ENCODE measurements around the gene TMEM238.

Gene TMEM238

DNA sequence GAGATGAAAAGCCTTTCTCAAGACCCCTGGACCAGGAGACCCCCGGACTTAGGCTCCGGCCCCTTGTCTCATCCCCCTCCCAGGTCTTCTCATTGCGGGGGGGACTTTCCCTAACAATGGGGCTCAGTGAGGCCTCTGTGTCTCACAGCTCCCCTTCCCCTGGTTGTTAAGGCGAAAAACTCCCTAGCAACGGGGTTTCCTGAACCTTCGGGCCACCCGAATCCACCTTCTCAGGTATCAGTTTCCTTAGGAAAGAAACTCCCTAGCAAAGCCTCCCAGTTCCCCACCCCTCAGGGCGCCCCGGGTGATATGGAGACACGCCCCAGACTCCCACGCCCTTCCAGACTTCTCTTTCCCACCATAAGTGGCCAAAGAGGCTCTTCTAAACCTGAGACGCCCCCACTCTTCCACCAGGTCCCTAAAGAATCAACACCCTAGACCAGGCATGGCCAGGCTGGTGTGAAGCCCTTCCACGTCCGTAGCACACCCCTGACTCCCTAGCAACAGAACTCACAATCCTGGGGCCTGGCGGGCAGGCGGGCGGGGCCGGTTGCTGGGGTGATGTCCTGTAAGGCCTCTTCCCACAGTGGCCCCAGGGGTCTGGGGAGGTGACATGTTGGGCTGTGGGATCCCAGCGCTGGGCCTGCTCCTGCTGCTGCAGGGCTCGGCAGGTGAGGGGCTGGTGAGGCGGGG is 7.7 kb downstream of the TMEM238 start, which contains the start of gene TMEM190:
TSS of gene TMEM190 (plus strand) at position 586 of the 693 bp plus-strand sequence. CDS start at position 614, 28 bp downstream.
- no peak for DNase-seq

DNA sequence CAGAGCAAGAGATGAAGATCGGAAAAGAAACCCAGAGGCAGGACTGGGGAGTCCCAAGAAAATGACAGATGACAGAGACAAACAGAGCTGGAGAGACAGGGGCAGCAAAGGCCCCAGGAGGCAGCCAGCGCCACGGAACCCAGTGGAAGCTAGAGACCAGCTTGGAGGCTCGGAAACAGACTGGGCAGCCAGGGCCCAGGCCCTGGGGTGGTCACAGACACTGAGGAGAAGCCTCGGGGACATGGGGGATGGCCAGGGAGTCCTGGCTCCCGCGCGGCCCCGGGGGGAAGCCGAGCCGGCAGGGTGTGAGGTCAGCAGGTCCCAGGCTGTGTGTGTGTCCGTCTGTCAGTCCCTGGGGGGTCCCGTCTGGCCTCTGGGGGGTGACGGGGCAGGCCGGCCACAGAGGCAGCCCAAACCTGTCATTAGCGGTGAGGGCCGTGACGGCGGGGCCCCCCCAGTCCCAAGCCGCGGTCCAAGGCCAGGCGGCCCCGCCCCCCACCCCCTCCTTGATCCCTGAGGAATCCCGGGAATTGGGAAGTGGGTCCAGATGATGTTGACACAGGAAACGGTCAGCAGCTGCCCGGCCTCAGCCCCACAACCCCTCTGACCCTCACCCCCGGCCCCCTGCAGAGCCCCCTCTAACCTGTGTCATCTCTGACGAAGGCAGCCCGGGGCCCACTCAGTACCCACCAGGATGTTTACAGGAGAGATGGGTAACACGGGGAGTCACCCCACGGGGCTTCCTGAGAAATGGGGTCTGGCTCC is 9.9 kb downstream of the TMEM238 start:
- no peak for DNase-seq

DNA sequence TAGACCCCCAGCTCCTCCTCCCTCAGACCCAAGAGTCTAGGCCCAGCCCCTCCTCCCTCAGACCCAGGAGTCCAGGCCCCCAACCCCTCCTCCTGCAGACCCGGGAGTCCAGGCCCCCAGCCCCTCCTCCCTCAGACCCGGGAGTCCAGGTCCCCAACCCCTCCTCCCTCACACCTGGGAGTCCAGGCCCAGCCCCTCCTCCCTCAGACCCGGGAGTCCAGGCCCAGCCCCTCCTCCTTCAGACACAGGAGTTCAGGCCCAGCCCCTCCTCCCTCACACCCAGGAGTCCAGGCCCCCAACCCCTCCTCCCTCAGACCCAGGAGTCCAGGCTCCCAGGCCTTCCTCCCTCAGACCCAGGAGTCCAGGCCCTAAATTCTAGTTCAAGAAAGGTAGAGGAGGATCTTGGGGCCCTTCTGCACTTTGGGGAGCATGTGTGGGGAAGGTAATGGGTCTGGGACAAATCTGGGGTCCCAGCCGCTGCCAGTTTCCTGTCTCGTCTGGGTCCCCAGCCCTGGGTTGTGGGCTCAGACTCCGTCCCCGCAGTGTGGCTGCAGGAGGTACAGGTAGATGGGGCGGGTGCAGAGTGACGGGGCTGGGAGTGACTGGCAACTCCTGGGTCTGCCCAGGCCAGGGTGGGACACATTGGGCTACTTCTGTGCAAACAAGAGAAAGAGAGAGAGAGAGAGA is 10.6 kb downstream of the TMEM238 start:
- DNase-seq, result no peak

DNA sequence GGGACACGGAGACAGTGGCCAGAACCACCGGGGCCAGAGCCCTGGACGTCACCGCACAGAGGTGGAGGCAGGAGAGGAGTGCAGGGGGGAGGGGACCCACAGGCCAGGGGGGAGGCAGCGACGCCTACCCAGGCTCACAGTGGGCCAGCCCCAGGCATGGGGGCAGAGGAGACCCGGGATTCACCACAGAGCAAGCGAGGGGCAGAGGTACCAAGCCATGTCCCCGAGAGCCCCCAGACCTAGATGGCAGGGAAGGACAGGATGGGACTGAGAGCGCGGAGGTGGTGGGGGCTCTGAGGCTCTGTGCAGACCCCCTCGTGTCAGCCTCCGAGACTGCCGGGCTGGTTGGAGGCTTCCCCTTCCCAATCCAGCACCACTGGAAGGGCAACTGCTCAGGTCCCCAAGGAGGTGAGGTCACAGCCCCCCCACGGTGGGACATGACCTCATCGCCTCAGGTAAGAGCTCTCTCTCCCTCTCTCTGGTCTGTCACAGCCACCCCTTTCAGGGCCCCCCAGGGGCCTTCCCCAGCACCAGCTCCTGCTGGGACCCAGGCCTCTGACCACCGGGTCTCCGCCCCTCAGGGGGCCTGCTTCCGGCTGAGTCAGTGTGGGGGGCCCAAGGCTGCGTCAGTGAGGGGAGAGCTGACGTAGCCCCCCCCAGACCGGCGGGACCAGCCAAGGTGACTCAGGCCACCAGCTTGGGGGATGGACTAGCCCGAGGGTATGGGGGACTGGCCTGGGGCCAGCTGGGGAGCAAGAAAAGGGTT is 11.6 kb downstream of the TMEM238 start:
- no peak for DNase-seq

DNA sequence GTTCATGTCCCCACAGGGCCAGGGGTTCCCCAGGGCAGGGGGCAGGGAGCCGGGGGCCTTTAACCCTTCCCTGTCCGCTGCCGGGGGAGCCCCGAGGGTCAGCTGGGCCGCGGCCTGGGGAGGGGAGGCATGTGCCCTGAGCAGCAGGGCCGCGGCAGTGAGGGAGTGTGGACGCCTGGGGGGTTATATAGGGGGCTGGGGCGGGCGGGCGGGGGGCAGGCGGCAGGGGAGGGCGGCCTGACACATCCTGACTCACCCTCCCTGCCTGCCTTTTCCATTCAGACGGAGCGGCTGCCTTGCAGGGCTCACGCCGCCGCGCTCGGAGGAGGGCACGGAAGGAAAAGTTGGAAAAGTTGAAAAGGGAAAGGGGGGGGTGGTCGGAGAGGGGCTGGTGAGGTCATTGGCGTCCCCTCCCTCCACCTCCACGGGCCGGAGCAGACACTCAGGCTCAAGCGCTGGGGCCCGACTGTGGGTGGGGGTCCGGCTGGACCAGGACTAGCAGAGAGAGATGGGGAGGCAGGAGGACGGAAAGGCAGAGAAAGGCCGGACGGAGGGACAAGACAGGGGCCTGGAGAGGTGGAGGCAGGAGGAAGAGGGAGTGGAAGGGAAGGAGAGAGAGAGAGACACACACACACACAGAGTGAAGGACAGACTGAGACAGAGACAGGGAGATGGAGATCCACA is 13.6 kb downstream of the TMEM238 start, which contains the start of gene IL11:
TSS of gene IL11 (minus strand) at position 159 of the 684 bp plus-strand sequence. CDS start at position 6, 153 bp downstream.
- DNase-seq, result peak; percentile 68

DNA sequence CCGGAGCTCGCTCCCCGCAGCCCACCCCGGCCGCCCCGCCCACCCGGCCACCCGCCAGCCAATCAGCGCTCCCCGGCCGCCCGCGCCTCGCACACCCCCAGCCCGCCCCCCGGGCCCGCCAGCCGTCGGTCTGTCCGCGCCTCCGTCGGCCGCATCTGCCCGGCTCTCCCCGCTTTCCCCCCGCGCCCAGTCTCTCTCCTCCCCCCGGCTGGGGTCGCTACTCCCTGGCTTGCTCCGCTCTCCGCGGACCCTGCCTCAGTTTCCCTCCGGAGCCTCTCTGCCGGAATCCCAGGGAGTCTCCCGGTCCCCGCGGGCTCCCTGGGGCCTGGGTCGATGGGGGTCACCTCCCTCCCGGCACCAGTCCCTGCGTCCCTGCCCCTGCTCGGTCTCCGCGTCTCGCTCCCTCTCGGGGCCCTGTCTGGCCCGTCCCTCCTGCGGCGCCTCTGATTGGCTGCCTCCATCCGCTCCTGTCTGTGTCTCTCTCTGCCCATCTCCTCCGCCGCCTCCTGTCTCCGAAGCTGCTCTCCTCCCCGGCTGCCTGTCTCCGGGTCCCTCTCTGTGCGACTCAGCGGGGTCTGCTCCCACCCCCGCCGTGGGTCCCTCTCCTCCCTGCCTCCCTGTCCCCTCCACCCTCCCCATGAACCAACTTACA is 14.3 kb downstream of the TMEM238 start:
- DNase-seq, result peak; percentile 41

DNA sequence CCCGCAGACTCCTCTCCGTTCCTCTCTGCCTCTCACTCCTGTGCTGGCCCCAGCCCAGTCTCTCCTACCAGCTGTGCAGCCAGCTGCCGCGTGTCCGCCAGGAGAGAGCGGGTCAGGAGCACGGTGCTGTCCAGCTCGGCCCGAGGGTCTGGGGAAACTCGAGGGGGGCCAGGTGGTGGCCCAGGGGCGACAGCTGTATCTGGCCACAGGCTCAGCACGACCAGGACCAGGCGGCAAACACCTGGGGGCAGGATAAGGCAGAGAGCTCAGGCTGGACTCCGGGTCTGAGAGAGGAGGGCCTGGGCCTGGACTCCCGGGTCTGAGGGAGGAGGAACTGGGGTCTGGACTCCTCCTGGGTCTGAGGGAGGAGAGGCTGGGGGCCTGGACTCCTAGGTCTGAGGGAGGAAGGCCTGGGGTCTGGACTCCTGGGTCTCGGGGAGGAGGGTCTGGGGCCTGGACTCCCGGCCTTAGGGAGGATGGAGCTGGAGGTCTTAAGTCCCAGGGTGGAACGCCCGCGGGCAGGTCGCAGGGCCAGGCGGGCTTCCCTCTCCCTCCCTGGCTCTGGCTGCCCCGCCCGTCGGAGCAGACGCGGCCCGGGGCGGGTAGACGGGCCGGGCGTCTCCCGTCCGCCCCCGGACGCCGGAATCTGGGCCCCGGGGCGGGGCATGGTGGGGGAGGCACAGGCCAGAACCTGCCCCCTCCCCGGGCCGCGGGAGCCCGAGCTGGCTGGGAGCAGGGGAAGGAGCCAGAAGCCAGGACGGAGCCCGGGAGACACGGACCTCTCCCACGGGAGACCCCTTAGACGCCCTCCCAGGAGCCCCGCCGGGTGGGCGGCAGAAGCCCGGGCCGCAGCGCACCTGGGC is 15.2 kb downstream of the TMEM238 start:
- peak; percentile 29 for DNase-seq

DNA sequence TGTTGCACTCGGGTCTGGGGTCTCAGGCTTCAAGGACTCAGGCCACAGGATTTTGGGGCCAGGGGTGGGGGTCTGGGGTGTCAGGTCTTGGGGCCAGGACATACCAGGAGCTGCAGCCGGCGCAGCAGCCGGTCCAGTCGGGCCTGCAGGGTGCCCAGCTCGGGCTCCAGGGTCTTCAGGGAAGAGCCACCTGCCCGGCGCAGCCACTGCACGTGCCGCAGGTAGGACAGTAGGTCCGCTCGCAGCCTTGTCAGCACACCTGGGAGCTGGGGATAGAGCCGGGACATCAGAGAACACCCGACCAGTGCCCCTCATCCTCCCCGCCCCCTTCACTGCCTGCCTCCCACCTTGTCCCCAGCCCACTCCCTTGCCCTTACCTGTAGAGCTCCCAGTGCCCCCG is 16.0 kb downstream of the TMEM238 start:
- no peak for DNase-seq

DNA sequence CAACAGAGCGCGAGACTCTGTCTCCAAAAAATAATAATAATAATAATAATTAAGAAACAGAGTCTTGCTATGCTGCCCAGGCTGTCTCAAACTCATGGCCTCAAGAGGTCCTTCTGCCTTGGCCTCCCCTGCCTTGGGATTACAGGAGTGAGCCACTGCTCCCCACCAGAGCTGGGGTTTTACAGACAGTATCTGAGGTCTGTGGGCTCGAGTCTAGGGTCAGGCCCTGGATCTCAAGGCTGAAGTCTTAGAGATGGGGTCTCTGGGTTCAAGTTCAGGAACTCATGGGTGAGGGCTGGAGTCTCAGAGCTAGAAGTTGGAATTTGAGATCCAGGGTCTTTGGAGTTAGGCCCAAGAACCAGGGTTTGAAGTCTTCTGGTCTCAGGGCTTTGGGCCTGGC is 17.3 kb downstream of the TMEM238 start:
- no peak for DNase-seq

DNA sequence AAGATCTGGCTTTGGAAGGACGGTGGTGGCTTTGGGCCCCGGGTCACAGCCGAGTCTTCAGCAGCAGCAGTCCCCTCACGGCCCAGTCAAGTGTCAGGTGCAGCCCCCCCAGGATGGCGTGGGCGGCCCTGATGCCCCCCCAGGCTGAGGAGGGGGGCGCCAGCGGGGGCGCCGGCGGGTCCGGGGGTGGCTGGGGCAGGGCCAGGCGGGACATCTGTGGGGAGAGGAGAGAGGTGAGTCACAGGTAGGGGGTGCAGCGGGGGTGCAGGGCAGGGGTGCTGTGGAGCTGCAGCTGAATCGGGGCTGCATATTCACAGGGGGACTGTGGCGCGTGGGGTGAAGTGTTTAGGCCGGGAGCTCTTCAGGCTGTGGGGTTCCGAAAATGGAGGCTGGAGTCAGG is 18.1 kb downstream of the TMEM238 start:
- no peak for DNase-seq

DNA sequence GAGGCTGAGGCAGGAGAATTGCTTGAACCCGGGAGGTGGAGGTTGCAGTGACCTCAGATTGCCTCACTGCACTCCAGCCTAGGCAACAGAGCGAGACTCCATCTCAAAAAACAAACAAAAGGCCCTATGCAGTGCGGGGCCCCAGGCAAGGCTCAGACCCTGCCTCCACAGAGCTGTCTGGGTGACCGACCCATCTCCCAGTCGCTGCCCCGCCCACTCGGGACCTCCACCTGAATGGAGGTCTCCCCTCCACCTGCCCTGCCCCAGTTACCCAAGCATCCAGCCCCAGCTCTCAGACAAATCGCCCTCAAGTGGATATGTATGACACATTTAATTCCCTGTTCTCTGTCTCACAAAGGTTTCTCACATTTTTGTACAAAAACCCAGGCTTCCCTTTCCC is 18.8 kb downstream of the TMEM238 start:
- DNase-seq, result no peak

DNA sequence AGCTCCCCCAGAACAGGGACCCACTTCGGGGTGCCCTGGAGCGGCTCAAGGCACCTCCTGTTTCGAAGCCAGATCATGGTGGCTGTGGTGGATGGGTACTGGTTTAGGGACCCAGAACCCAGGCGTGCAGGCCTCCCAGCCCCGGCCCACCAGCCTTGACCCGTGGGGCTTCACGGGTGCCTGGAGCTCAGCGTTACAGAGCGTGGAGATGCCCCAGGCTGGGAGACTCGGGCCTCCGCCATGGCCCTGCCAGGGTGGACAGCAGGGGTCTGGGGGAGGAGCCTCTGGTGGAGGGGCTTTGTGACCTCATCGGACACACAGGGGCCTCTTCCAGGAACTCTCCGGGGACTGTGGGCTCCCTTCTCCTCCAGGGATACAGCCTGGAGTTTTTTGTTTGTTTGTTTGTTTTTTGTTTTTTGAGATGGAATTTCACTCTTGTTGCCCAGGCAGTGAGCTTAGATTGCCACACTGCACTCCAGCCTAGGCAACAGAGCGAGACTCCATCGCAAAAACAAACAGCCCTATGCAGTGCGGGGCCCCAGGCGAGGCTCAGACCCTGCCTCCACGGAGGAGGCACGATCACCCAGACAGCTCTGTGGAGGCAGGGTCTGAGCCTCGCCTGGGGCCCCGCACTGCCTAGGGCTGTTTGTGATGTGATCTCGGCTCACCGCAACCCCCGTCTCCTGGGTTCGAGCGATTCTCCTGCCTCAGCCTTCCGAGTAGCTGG is 20.9 kb downstream of the TMEM238 start, which contains the start of gene GARIN5B:
TSS of gene GARIN5B (minus strand) at position 271 of the 727 bp plus-strand sequence. CDS start at position 77, 194 bp downstream.
- DNase-seq, result no peak

DNA sequence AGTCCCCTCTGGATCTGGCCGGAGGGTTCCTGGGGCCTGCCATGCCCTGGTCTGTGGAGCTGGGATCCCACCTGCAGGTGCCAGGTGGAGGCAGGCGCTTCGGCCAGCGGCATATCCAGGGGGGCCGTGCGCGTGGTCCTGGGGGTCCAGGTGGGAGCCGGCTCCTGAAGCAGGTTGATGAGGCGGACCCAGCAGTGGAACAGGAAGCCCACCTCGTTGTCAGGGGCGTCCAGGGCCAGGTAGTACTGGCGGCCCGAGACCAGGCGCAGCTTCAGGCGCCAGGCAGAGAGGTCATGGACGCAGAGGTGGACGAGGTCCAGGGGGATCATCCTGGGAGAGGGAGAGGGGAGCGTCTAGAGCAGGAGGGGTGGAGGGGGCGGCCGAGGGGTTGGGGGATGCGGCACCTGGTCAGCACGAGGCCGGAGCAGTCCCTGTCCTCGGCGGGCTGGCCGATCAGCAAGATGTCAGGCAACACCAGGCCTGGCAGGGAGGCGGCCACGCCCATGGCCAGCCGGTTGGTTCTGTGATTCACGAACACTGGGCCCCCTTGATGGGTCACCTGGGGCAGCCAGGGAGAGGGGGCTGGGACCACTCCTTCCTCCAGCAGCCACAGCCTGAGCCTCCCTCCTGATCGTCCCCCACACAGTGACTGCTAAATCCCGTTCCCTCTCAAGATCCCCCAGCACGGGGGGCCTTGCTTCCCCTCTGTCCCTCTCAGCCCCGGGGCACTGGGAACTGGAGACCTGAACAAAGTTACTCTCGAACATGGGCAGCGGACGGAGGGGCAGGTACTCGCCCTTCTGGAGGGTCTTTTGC is 21.7 kb downstream of the TMEM238 start:
- DNase-seq, result no peak

DNA sequence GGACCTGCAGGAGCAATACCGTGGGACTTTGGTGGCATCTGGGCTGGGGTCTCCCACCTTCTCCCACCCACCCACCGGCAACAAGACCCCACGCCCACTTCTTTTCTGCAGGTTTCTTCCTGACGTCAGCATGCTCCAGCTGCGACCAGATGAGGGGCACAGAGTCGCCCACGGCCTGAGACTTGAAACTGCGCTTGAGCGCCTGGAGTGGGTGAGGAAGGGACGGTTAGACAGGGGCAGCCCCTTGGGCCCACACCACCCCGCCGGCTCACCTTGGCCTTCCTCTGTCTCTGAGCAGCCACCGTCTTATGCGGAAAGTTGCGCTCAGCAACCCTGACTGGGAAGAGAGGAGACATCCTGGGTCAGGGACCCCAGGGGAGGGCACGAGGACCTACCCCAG is 23.2 kb downstream of the TMEM238 start:
- no peak for DNase-seq

DNA sequence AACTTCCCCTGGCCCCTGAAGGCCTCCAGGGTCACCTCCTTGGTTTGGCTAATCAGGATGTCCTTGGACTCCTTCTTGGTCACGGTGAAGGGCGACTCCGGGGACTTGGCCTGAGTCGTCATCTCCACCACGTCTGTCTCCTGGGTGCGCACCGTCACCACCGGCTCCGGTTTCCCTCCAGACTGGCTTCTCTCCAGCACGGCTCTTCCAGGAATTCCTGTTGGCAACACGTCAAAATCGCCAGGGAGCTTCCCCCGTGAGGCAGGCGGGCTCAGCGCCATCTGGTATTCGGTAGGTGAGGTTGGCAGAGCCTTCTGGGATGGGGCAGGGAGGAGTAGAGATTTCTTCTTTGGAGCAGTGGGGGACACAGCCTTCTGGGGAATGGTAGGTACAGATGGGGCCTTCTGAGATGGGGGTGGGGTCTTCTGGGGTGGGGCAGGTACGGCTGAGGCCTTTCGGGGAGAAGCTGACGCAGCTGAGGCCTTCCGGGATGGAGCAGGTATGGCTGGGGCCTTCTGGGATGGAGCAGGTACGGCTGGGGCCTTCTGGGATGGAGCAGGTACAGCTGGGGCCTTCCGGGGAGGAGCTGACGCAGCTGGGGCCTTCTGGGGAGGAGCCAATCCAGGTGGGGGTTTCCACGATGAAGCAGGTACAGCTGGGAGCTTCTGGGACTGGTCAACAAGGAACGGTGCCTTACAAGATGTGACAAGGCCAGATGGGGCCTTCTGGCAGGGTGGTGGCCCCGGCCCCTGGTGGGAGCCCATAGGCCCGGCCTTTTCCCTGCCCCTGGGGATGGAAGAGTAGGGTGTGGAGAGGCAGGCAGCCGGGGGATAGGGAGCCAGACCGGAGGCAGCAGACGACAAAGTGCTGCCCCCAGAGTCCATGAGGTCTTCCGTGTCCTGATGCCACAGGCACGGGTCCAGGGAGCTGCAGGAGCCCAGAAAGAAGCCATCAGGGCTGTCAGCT is 24.9 kb downstream of the TMEM238 start:
- DNase-seq, result no peak

DNA sequence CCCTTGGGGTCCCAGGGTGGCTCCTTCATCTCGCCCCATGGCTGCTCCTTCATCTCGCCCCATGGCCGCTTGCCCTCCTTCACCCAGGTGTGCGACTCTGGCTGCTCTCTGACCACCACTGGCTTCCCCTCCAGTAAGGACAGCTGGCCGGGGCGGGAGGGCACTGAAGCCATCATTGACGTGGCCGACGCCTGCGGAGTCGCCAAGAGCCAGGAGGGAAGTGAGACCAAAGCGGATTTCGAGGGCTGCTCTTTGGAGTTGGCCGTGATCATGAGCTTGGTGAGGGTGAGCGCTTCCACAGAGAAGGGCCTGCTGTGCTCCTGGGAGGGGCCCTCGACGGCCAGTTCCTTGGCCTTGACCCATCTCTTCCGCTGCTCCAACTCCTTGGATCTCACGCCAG is 25.6 kb downstream of the TMEM238 start:
- DNase-seq, result no peak

DNA sequence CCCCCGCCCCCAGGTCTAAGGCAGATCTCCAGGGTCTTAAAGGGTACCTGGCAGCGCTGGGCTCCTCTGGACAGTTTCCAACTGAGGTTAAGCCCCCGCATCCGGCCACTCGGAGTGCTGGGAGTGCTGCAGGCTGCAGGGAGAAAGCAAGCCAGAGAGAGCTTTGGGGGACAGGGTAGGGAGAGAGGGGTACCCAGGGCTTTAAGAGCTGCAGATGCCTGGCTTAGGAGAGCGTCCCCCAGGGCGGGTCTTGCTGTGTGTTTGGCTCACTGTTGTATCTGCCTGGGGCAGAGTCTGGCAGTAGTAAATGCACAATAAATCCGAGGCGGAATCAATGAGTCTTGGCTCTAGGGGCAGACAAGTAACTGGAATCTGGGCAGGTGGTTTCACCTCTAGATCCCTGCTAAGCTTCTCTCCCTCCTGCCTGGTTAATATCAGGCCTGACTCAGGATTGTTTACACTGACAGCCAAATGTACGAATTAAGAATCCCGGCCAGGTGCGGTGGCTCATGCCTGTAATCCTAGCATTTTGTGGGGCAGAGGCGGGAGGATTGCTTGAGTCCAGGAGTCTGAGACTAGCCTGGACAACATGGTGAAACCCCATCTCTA is 28.8 kb downstream of the TMEM238 start:
- DNase-seq, result no peak

All from kidney glomerular epithelial cell (primary cell).